Pancreas (tissue), 10 donors: ENCODE measurements around the gene FBXO31. TPM values are rescaled to one million over a fixed set of nuclear protein-coding genes. Genes with fewer than 3 reads are reported as not detected.
"Not testable (repeated sequence)": the region's sequence is repeated elsewhere in the genome, so short reads cannot be mapped to it uniquely, and the experiment has no call there.

Source experiments
- ATAC-seq, 4 donors: fragments of 200-7000 bp; cut with Tn5 transposase; one replicate each; pipeline versions ENCODE4 v1.8.0 to v1.9.1; 2020; ENCODE audit warnings: mild to moderate bottlenecking in 4 of 4, moderate library complexity in 4 of 4
- DNase-seq, 6 donors: peaks; one replicate each; pipeline ENCODE4 v3.0.0-alpha.2; 2020
- FAIRE-seq: peaks from 2 replicates; lab custom pipeline; 2012; peaks lifted over from hg19 to GRCh38; lab: Jason Lieb, UNC
- H3K27ac ChIP-seq, 4 donors: fragments of 200-600 bp; sonication (generic); 1 replicate in 3 of 4; 2 replicates in 1 of 4; pipeline versions ENCODE4 v1.5.0 to v1.8.0; 2020
- H3K27me3 ChIP-seq, 4 donors: fragments of 200-600 bp; one replicate each; pipeline ENCODE4 v1.8.0; 2021
- H3K36me3 ChIP-seq, 3 donors: fragments of 200-600 bp; sonication (generic) in 1 of 3; one replicate each; pipeline versions ENCODE4 v1.5.0 to v1.8.0; 2020 to 2021
- H3K4me1 ChIP-seq, 3 donors: fragments of 200-600 bp; one replicate each; pipeline ENCODE4 v1.8.0; 2021
- H3K4me3 ChIP-seq, 4 donors: fragments of 200-600 bp; sonication (generic) in 2 of 4; one replicate each; pipeline versions ENCODE4 v1.5.0 to v1.8.0; 2020 to 2021
- H3K9me3 ChIP-seq, 4 donors: fragments of 200-600 bp; one replicate each; pipeline ENCODE4 v1.8.0; 2021
- WGBS, 2 donors: extraction: QIAGEN DNeasy Blood & Tissue Kit; methylation state at CpG; one replicate each; pipeline ENCODE4 v1.1.7; 2013; 5-methylcytosine and 5-hydroxymethylcytosine counted together
- intact Hi-C, 3 donors: fragments of 100-400 bp; cut with DNase I; formaldehyde crosslinking; loops; one replicate each; pipeline versions ENCODE4 v1.11.1 to v1.14.2; 2022
- polyA plus RNA-seq, 2 donors: library from polyadenylated mRNA; stranded (reverse); fragments of 200-250 nt; gene quantifications; one replicate each; pipeline ENCODE4 v1.2.3, GENCODE V29; 2013
- total RNA-seq, 6 donors: library from RNA; stranded (reverse); fragmentation: NEBNext Ultra II Directional in 4 of 6; extraction: Animal tissue kit (Norgen Biotek cat#: 25700) in 4 of 6; gene quantifications; one replicate each; pipeline versions ENCODE4 v1.2.1 to v1.2.4, GENCODE V29; 2021 to 2023
- TF ChIP-seq, protein P1 (sequence below), 4 donors: fragments of 200-600 bp; sonication (generic) in 3 of 4; IDR thresholded peaks; one replicate each; pipeline versions ENCODE4 v1.5.0 to v1.8.0; 2021; ENCODE audit warnings: antibody characterized with exemption in 4 of 4
- donor health status: healthy with polysubstance abuse.
- donor health status: DM: no; HTN: no; CAD: no; lungs with moderate emphysema.
- donor health status: DM: no; HTN: no; CAD: no.
- donor health status: control.
- donor health status: control.
- donor health status: Bipolar disorder and iron deficiency.
- donor health status: DM: yes; HTN: yes; CAD: no.
- donor health status: DM: no; HTN: no; CAD: no.
- donor health status: DM: no; HTN: no; CAD: no.
- donor health status: DM: yes; HTN: yes; CAD: no.

Gene FBXO31
- total and polyA plus RNA-seq, 8 donors, result 18.8 to 37.3 (median 24.9) TPM

DNA sequence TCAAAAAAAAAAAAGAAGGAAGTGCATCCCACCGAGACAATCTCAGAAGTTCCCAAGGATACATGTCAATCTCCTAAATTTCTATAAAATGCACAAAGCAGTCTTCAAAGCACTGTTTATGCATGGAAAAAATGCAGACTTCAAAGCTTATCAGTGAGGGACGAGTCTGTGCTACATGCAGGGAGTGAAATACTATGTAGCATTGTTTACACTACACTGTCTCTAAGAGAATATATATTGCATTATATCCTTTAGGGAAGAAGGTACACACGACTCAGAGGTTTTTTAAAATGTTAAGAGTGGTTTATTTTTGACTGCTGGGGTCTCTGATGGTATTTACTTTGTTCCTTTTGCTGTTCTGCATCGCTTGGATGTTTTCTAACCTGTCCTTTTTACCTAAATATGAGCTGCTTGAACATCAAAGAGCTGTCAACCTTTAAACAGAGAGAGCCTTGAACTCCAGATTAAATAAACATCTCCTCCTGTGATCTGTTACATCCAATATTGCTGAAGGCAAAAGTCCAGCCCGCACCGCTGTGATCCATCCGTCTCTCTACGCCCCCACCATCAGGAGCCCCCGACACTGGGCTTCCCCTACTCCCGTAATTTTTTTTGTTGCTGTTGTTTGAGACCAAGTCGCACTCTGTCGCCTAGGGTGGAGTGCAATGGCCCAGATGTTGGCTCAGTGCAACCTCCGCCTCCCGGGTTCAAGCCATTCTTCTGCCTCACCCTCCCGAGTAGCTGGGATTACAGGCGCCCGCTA is 1.4 kb downstream of the FBXO31 start:
- H3K36me3 ChIP-seq, result no peaks in the 10 kb centered on the region
- H3K9me3 ChIP-seq, result no peaks in the 10 kb centered on the region
- DNase-seq (no peak), FAIRE-seq (no peak), ATAC-seq (no peak)
- peak overlapping the region in 3 of 4 donors; percentile 73 to 88 (median 82) for H3K27ac ChIP-seq
- intact Hi-C loops, result loop anchor here in 1 of 3 donors (10.0 kb wide), 1 partner anchor 57 kb away; no protein-coding TSS in a partner anchor
- peak overlapping the region; percentile 45 to 79 (median 72) for H3K4me3 ChIP-seq
- no peaks in the 10 kb centered on the region for H3K27me3 ChIP-seq
- TF ChIP-seq, protein P1, sequence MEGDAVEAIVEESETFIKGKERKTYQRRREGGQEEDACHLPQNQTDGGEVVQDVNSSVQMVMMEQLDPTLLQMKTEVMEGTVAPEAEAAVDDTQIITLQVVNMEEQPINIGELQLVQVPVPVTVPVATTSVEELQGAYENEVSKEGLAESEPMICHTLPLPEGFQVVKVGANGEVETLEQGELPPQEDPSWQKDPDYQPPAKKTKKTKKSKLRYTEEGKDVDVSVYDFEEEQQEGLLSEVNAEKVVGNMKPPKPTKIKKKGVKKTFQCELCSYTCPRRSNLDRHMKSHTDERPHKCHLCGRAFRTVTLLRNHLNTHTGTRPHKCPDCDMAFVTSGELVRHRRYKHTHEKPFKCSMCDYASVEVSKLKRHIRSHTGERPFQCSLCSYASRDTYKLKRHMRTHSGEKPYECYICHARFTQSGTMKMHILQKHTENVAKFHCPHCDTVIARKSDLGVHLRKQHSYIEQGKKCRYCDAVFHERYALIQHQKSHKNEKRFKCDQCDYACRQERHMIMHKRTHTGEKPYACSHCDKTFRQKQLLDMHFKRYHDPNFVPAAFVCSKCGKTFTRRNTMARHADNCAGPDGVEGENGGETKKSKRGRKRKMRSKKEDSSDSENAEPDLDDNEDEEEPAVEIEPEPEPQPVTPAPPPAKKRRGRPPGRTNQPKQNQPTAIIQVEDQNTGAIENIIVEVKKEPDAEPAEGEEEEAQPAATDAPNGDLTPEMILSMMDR (IDR thresholded peaks at IDR 0.05), result no peak
- WGBS, 2 donors, result 10% methylated on average over 17 of the region's 17 CpGs
- peaks cover 10 to 24% (median 14%) of the 10 kb centered on the region in 3 donors for H3K4me1 ChIP-seq

DNA sequence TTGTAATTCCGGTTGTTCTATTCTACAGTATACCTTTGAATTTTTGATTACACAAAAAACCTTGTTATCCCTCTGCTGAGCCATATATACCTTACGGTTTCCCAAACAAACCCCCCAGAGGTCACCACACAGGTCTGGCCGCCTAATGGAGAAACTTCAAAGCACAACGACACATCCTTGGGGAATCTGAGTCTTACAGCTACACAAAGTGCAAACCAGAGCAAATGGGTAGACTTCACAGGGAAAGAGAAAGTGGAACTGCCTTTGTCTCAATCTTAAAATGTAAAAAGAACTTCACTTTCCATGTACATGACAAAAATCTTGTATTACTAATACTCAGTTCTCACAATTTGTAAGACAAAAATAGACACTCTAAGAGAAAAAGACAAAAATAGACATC is 2.7 kb downstream of the FBXO31 start:
- Histone ChIP-seq H3K4me1 (peaks cover 10 to 21% (median 14%) of the 10 kb centered on the region in 3 donors), H3K36me3 (no peaks in the 10 kb centered on the region), H3K27me3 (no peaks in the 10 kb centered on the region), H3K27ac (peak overlapping the region in 1 of 4 donors; percentile 16), H3K4me3 (peak overlapping the region in 1 of 4 donors; percentile 73), H3K9me3 (no peaks in the 10 kb centered on the region)
- 60 to 74% methylated on average over 4 of the region's 4 CpGs for WGBS, 2 donors
- no peak for ATAC-seq
- TF ChIP-seq, protein P1 (IDR thresholded peaks at IDR 0.05), result no peak
- no peak for DNase-seq
- intact Hi-C loops, result loop anchor here in 1 of 3 donors (10.0 kb wide), 1 partner anchor 56 kb away; no protein-coding TSS in a partner anchor
- FAIRE-seq, result no peak

DNA sequence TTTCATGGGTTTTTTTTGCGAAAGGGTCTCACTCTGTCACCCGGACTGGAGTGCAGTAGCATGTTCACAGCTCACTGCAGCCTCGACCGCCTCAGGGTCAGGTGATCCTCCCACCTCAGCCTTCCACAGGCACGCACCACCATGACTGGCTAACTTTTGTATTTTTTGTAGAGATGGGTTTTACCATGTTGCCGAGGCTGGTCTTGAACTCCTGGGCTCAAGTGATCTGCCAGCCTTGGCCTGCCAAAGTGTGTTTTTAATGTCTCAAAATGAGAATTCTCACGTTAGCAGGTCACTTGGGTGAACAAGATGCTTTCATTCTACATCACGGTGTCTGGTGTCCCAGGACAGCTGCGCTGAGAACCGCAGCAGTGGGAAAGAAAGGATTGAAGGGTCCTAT is 3.2 kb downstream of the FBXO31 start:
- no peak for DNase-seq
- no peaks in the 10 kb centered on the region for H3K9me3 ChIP-seq
- H3K27me3 ChIP-seq, result no peaks in the 10 kb centered on the region
- 88 to 94% methylated on average over 10 of the region's 10 CpGs for WGBS, 2 donors
- no peak overlapping the region for H3K4me3 ChIP-seq
- no peak for ATAC-seq
- H3K36me3 ChIP-seq, result no peaks in the 10 kb centered on the region
- no peak for FAIRE-seq
- no peak overlapping the region for H3K27ac ChIP-seq
- TF ChIP-seq, protein P1 (IDR thresholded peaks at IDR 0.05), result no peak
- intact Hi-C loops, result loop anchor here in 1 of 3 donors (10.0 kb wide), 1 partner anchor 56 kb away; no protein-coding TSS in a partner anchor
- H3K4me1 ChIP-seq, result peaks cover 10 to 21% (median 14%) of the 10 kb centered on the region in 3 donors

DNA sequence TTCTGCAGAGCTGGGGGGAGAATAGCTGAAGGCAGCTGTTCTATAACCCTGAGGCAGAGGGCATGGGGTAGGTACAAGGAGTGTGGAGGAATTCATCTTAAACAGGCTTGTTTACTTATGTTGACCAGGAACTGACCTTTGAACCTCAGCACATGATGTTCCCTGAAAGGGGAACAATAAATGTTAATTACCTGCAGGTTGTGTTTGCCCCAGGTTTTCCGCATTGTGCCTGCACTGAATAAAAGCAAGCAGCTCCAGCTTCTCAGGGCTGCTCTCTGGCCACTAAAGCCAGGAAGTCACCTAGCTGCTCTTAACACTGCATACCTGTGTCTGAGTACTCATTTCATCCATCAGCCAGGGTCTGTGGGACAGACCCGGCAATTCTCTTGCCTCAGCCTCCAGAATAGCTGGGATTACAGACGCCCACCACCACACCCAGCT is 4.2 kb downstream of the FBXO31 start:
- H3K4me1 ChIP-seq, result peaks cover 6 to 18% (median 14%) of the 10 kb centered on the region in 3 donors
- H3K4me3 ChIP-seq, DNase-seq, H3K9me3 ChIP-seq, H3K27ac ChIP-seq, H3K27me3 ChIP-seq, FAIRE-seq, ATAC-seq, H3K36me3 ChIP-seq, intact Hi-C loops: not testable (repeated sequence)
- 86 to 89% methylated on average over 3 of the region's 3 CpGs for WGBS, 2 donors

DNA sequence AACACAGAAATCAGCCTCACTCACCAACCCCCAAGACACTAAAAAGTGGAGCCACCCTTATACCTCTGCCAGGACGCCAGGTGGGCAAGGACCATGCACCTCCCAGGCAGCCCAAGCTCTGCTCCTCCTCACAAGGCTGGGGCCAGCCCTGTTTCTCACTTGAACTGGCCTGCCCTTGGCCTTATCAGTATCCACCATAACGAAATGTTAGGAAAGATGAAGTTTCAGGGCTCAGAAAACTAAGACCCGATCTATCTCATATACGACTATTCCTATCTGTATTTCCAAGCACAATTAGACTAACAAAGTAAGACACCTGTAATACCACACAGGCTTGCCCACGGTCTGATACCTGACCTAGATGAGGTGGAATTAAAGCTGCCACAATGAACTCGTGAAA is 6.9 kb downstream of the FBXO31 start:
- Histone ChIP-seq H3K27ac (no peak overlapping the region), H3K27me3 (no peaks in the 10 kb centered on the region), H3K4me3 (no peak overlapping the region), H3K9me3 (no peaks in the 10 kb centered on the region), H3K4me1 (peaks cover 0 to 12% (median 8%) of the 10 kb centered on the region in 3 donors), H3K36me3 (no peaks in the 10 kb centered on the region)
- peak in 1 of 4 donors; percentile 25 for ATAC-seq
- no peak for DNase-seq
- TF ChIP-seq, protein P1 (IDR thresholded peaks at IDR 0.05), result no peak
- WGBS, 2 donors, result 66 to 69% methylated on average over 6 of the region's 6 CpGs
- FAIRE-seq, result no peak
- intact Hi-C loops, result no loop called here
